SH-SY5Y (cell line): ENCODE data around the gene FEZ2.

ENCODE experiments used
- GATA2 ChIP-seq: IDR thresholded peaks from 2 replicates; pipeline ENCODE4 v1.6.1; 2011; ENCODE audit warnings: mild to moderate bottlenecking, low read depth, low read length
- GATA3 ChIP-seq: IDR thresholded peaks from 2 replicates; pipeline ENCODE4 v1.6.1; 2011; ENCODE audit warnings: low read depth, mild to moderate bottlenecking, low read length, moderate library complexity

DNA sequence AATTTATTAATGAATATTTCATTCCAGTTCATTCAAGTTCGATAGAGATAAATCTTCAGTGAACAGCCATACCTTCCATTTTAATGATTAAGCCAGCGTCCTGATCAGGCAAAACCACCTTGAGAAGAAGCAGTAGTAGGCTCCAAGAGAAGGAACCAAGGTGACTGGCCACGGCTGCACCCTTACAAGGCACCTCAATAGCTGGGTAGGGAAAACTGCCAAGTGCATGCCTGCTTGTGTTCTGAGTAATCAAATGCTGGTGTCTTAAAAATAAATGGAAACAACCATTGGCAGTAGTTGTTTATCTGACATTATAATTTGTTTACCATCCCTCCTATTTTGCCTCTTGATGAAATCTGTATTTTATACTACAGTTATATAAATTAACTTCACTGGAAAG is 10.0 kb upstream of the FEZ2 start:
- TF ChIP-seq GATA2 (no peak), GATA3 (no peak)
